K562 (cell line): ENCODE measurements around the gene SARS1. TPM values are rescaled to one million over a fixed set of nuclear protein-coding genes. Genes with fewer than 3 reads are reported as not detected.
A peak's percentile ranks its signal among the peaks of the same experiment; 100 is the strongest.

ENCODE experiments used
- ATAC-seq: fragments of 200-7000 bp; cut with Tn5 transposase; 3 replicates; pipeline ENCODE4 v1.9.1; 2020; ENCODE audit warnings: moderate library complexity
- BruUV-seq: library from RNA; stranded (reverse); fragments of 400-500 nt; replicated peaks from 2 replicates; lab custom pipeline; 2021; lab: Mats Ljungman, UMichigan
- CTCF ChIA-PET: fragments of 300-600 bp; formaldehyde crosslinking; extraction: SDS; loops from one replicate; lab custom pipeline; 2021; ENCODE audit warnings: low intra/inter-chr PET ratio; lab: Yijun Ruan, JAX
- POLR2A ChIA-PET: fragments of 300-600, 350-650 bp; sonication (Branson Sonifier 250); formaldehyde crosslinking; extraction: SDS; loops from one replicate; lab custom pipeline; 2021; ENCODE audit warnings: antibody characterized with exemption, inconsistent platforms; lab: Yijun Ruan, JAX
- DNase-seq, 4 experiments: peaks; one replicate each; pipeline versions ENCODE4 v3.0.0 to v3.0.0-alpha.2; 2011 to 2018; ENCODE audit warnings: low spot score in 3 of 4, mixed read lengths in 3 of 4; ENCODE audit errors: extremely low read depth in 1 of 4
- FAIRE-seq: peaks from 2 replicates; lab custom pipeline; 2011; peaks lifted over from hg19 to GRCh38; lab: Jason Lieb, UNC
- H2AFZ ChIP-seq: 2 replicates; pipeline ENCODE4 v1.6.0; 2011; ENCODE audit warnings: low read depth, low read length, control low read depth, inconsistent platforms
- H3K27ac ChIP-seq: fragments of 200-600 bp; 3 replicates; pipeline ENCODE4 v1.8.0; 2011; ENCODE audit warnings: low read depth, mild to moderate bottlenecking, control low read depth, inconsistent platforms, low read length, moderate library complexity, mixed read lengths; ENCODE audit errors: extremely low read depth
- H3K27me3 ChIP-seq, 2 experiments: fragments of 300-600 bp in 1 of 2; 2 replicates in 1 of 2; 3 replicates in 1 of 2; pipeline versions ENCODE4 v1.6.0 to v1.8.0; 2011; ENCODE audit warnings: inconsistent platforms in 2 of 2, low read length in 2 of 2, mild to moderate bottlenecking in 1 of 2, mixed read lengths in 1 of 2, moderate library complexity in 1 of 2; ENCODE audit not compliant: control insufficient read depth in 2 of 2, insufficient read depth in 2 of 2
- H3K36me3 ChIP-seq: fragments of 300-600 bp; 3 replicates; pipeline ENCODE4 v1.8.0; 2011; ENCODE audit warnings: mild to moderate bottlenecking, low read length, inconsistent platforms; ENCODE audit not compliant: control insufficient read depth, insufficient read depth
- H3K4me1 ChIP-seq, 2 experiments: fragments of 200-600 bp in 1 of 2; replicated peaks in 1 of 2; 2 replicates in 1 of 2; 3 replicates in 1 of 2; pipeline versions ENCODE4 v1.5.1 to v1.8.0; 2011; ENCODE audit warnings: inconsistent platforms in 2 of 2, low read length in 2 of 2, mild to moderate bottlenecking in 1 of 2, mixed read lengths in 1 of 2, moderate library complexity in 1 of 2; ENCODE audit not compliant: control insufficient read depth in 2 of 2, insufficient read depth in 2 of 2
- H3K4me2 ChIP-seq: 2 replicates; pipeline ENCODE4 v1.6.1; 2011; ENCODE audit warnings: low read length, control low read depth, inconsistent platforms, mixed read lengths; ENCODE audit not compliant: insufficient read depth
- H3K4me3 ChIP-seq: fragments of 200-600 bp; sonication (generic), shearing (Covaris generic); 2 replicates; pipeline ENCODE4 v1.5.1; 2016; ENCODE audit warnings: control low read depth, inconsistent platforms
- H3K79me2 ChIP-seq: fragments of 200-600 bp; 3 replicates; pipeline ENCODE4 v1.8.0; 2011; ENCODE audit warnings: low read length, inconsistent platforms; ENCODE audit not compliant: control insufficient read depth, insufficient read depth
- H3K9ac ChIP-seq, 2 experiments: 2 replicates each; pipeline versions ENCODE4 v1.6.0 to v1.6.1; 2011; ENCODE audit warnings: low read depth in 2 of 2, low read length in 2 of 2, control low read depth in 1 of 2, inconsistent platforms in 1 of 2, mild to moderate bottlenecking in 1 of 2, mixed read lengths in 1 of 2; ENCODE audit not compliant: insufficient read depth in 1 of 2
- H3K9me1 ChIP-seq: one replicate; pipeline ENCODE4 v1.6.0; 2011; ENCODE audit warnings: inconsistent platforms, mild to moderate bottlenecking, low read length, moderate library complexity; ENCODE audit not compliant: control insufficient read depth, insufficient read depth
- H3K9me3 ChIP-seq: replicated peaks from 2 replicates; pipeline ENCODE4 v1.5.1; 2011; ENCODE audit warnings: low read depth, low read length, inconsistent platforms; ENCODE audit not compliant: control insufficient read depth, insufficient read depth
- H4K20me1 ChIP-seq: replicated peaks from 2 replicates; pipeline ENCODE4 v1.6.1; 2011; ENCODE audit warnings: low read length, inconsistent platforms, mixed read lengths; ENCODE audit not compliant: control insufficient read depth, insufficient read depth
- CREM ChIP-seq: IDR thresholded peaks from 2 replicates; pipeline ENCODE4 v1.6.1; 2014; ENCODE audit warnings: antibody characterized with exemption, low read depth
- DACH1 ChIP-seq: fragments of 450-650 bp; IDR thresholded peaks from 2 replicates; pipeline ENCODE4 v1.6.1; 2018; ENCODE audit not compliant: partially characterized antibody
- LARP7 ChIP-seq: fragments of 450-650 bp; IDR thresholded peaks from 2 replicates; pipeline ENCODE4 v1.6.1; 2016
- MAFF ChIP-seq: IDR thresholded peaks from 2 replicates; pipeline ENCODE4 v1.6.1; 2012; ENCODE audit warnings: low read length, improper control_type of control experiment
- MAFG ChIP-seq: fragments of 450-650 bp; conservative IDR thresholded peaks from 2 replicates; pipeline ENCODE4 v1.6.1; 2016; ENCODE audit warnings: missing genetic modification characterization, missing compliant biosample characterization
- MAFK ChIP-seq: IDR thresholded peaks from 2 replicates; pipeline ENCODE4 v1.6.1; 2011; ENCODE audit warnings: low read length, improper control_type of control experiment
- NFE2 ChIP-seq: IDR thresholded peaks from 2 replicates; pipeline ENCODE4 v1.6.1; 2014; ENCODE audit warnings: antibody characterized with exemption, low read depth
- NFE2L1 ChIP-seq: fragments of 450-650 bp; IDR thresholded peaks from 2 replicates; pipeline ENCODE4 v1.6.1; 2016; ENCODE audit warnings: missing genetic modification characterization, low read depth, mild to moderate bottlenecking, missing compliant biosample characterization, moderate library complexity, borderline replicate concordance
- RBM34 ChIP-seq: fragments of 200-400 bp; formaldehyde crosslinking; IDR thresholded peaks from 2 replicates; pipeline ENCODE4 v1.6.1; 2018; ENCODE audit warnings: low read length, borderline replicate concordance; ENCODE audit not compliant: insufficient read depth
- SMARCE1 ChIP-seq: fragments of 450-650 bp; IDR thresholded peaks from 2 replicates; pipeline ENCODE4 v1.7.1; 2016; ENCODE audit warnings: mild to moderate bottlenecking
- ZFP1 ChIP-seq: fragments of 450-650 bp; formaldehyde crosslinking; IDR thresholded peaks from 2 replicates; pipeline ENCODE4 v1.4.0; 2020; ENCODE audit warnings: mild to moderate bottlenecking, mixed read lengths
- ZNF197 ChIP-seq: fragments of 200-800 bp; sonication (Bioruptor generic); IDR thresholded peaks from 2 replicates; pipeline ENCODE4 v1.6.1; 2016; ENCODE audit warnings: low read depth, missing genetic modification characterization, missing compliant biosample characterization
- WGBS: fragments of 100-300 bp; shearing (Covaris generic); methylation state at CpG from one replicate; pipeline ENCODE4 v1.1.6; 2016; ENCODE audit warnings: low coverage, mixed read lengths; ENCODE audit not compliant: insufficient coverage; ENCODE audit errors: missing lambda C conversion rate; 5-methylcytosine and 5-hydroxymethylcytosine counted together
- in situ Hi-C: fragments of 300-500 bp; cut with MboI; formaldehyde crosslinking; loops from 4 replicates; pipeline ENCODE4 v1.15.0; 2018; ENCODE audit warnings: inconsistent platforms, mixed read lengths
- intact Hi-C: fragments of 100-400 bp; cut with micrococcal nuclease; formaldehyde crosslinking; loops from 2 replicates; pipeline ENCODE4 v1.14.2; 2022
- polyA plus RNA-seq, 8 experiments: library from polyadenylated mRNA; depleted of rRNA in 4 of 8; stranded (reverse) in 5 of 8; unstranded in 3 of 8; fragments of >200 nt; fragmentation: Nextera tagmentation in 2 of 8; fragmentation: Illumina TruSeq in 1 of 8; extraction: Ambion mirVana in 2 of 8; extraction: Trizol in 1 of 8; gene quantifications; 2 replicates each; pipeline versions ENCODE4 v1.2.1 to v1.2.3, GENCODE V29; 2011 to 2014; ENCODE audit warnings: inconsistent platforms in 1 of 8, missing spikeins in 1 of 8
- total RNA-seq, 7 experiments: library from RNA; depleted of rRNA in 6 of 7; stranded (reverse); fragments of >200 nt in 6 of 7; fragmentation: Illumina TruSeq in 2 of 7; extraction: Trizol in 2 of 7; gene quantifications; 2 replicates each; pipeline versions ENCODE4 v1.2.1 to v1.2.3, GENCODE V29; 2011 to 2021; ENCODE audit warnings: low replicate concordance in 1 of 7
- TF ChIP-seq, protein P1 (sequence below): fragments of 450-650 bp; IDR thresholded peaks from 2 replicates; pipeline ENCODE4 v1.6.1; 2017; ENCODE audit warnings: antibody characterized with exemption, mild to moderate bottlenecking
- TF ChIP-seq, protein P2 (sequence below): sonication (generic); formaldehyde crosslinking; IDR thresholded peaks from 2 replicates; pipeline ENCODE4 v1.8.0; 2022; ENCODE audit warnings: missing genetic modification reagents, mild to moderate bottlenecking, borderline replicate concordance
- TF ChIP-seq, protein P3 (sequence below): fragments of 250-450 bp; sonication (Bioruptor Pico); IDR thresholded peaks from 2 replicates; pipeline ENCODE4 v1.6.1; 2021; ENCODE audit warnings: mild to moderate bottlenecking
- TF ChIP-seq, protein P4 (sequence below): sonication (generic); formaldehyde crosslinking; IDR thresholded peaks from 2 replicates; pipeline ENCODE4 v1.8.0; 2022; ENCODE audit warnings: missing genetic modification reagents, mild to moderate bottlenecking, moderate library complexity, borderline replicate concordance

SARS1 gene
- total and polyA plus RNA-seq, 9 of the 15 experiments (the other 6 are each of a cell fraction or from before 2014, with no cell fraction given), result 221 to 623 (median 254) TPM

DNA sequence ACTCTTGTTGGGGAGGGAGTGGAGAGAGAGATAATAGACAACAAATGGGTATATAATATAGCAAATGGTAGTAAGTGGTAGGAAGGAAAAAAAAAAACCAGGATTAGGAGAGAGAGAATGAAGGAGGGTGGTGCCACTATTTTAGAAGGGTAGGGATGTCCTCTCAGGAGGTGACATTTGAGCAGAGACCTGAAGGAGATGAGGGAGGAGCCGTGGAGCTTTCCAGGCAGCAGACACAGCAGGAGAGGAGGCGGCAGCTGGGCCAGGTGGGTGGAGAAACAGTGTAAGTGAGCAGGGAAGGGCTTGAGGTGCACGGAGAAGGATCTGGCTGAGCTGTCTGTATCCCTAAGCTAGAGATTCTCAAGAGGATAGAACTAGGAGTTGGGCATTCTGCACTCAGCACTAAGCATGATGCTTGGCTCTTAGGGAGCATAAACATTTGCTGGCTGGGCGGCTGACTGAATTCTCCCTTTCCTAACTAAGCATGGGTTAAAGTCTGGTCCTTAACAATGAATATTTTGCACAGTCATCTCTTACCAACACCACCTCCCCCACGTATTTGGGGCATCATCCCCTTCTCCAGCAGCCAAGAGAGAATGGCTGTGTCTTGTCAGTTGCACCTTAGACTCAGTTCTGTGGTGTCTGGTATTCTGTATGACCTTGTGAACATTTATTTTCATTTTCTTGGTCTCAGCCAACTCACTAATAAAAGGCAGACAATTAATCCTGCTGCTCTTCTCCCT, 27.6 kb upstream of the SARS1 start:
- ATAC-seq (peak; percentile 58), DNase-seq (peak in 1 of 4 experiments; percentile 71), FAIRE-seq (peak; percentile 48)
- intact Hi-C loops (no loop called here), in situ Hi-C loops (no loop called here)
- POLR2A ChIA-PET, result interaction anchor here (0.6 to 2.0 kb wide), 4 partner anchors 11 to 1688 kb away, joined by 3 to 13 read pairs (median 4); partner anchors contain the start of gene SARS1
- Histone ChIP-seq H3K4me2 (peak overlapping the region; percentile 58), H3K4me3 (no peak overlapping the region), H3K27ac (no peak overlapping the region; the same call in 2 of the 3 replicates), H3K9ac (peak overlapping the region; percentile 21 to 82; a peak in 2 of 4 replicates), H3K4me1 (peaks cover 39% of the 10 kb centered on the region in 2 experiments), H3K27me3 (no peaks in the 10 kb centered on the region), H3K9me3 (no peaks in the 10 kb centered on the region), H2AFZ (peak overlapping the region; percentile 68), H3K9me1 (no peaks in the 10 kb centered on the region), H3K36me3 (no peaks in the 10 kb centered on the region), H4K20me1 (no peaks in the 10 kb centered on the region), H3K79me2 (no peaks in the 10 kb centered on the region)
- no TSS peak for BruUV-seq
- CTCF ChIA-PET, result no interaction called here
- WGBS, result 11% methylated on average over 5 of the region's 5 CpGs
- TF ChIP-seq NFE2 (peak; percentile 88), CREM (no peak), ZFP1 (CRISPR knock-in tag) (no peak), MAFF (peak; percentile 77), MAFK (peak; percentile 40; the same call in 1 of the 2 replicates), SMARCE1 (no peak), DACH1 (peak; percentile 4), NFE2L1 (peak; percentile 46; the same call in 1 of the 2 replicates), LARP7 (peak; percentile 75; the same call in 1 of the 2 replicates), RBM34 (no peak), ZNF197 (CRISPR knock-in tag) (no peak), MAFG (tag) (peak; percentile 90)
- TF ChIP-seq, protein P1, sequence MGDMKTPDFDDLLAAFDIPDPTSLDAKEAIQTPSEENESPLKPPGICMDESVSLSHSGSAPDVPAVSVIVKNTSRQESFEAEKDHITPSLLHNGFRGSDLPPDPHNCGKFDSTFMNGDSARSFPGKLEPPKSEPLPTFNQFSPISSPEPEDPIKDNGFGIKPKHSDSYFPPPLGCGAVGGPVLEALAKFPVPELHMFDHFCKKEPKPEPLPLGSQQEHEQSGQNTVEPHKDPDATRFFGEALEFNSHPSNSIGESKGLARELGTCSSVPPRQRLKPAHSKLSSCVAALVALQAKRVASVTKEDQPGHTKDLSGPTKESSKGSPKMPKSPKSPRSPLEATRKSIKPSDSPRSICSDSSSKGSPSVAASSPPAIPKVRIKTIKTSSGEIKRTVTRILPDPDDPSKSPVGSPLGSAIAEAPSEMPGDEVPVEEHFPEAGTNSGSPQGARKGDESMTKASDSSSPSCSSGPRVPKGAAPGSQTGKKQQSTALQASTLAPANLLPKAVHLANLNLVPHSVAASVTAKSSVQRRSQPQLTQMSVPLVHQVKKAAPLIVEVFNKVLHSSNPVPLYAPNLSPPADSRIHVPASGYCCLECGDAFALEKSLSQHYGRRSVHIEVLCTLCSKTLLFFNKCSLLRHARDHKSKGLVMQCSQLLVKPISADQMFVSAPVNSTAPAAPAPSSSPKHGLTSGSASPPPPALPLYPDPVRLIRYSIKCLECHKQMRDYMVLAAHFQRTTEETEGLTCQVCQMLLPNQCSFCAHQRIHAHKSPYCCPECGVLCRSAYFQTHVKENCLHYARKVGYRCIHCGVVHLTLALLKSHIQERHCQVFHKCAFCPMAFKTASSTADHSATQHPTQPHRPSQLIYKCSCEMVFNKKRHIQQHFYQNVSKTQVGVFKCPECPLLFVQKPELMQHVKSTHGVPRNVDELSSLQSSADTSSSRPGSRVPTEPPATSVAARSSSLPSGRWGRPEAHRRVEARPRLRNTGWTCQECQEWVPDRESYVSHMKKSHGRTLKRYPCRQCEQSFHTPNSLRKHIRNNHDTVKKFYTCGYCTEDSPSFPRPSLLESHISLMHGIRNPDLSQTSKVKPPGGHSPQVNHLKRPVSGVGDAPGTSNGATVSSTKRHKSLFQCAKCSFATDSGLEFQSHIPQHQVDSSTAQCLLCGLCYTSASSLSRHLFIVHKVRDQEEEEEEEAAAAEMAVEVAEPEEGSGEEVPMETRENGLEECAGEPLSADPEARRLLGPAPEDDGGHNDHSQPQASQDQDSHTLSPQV, result no peak
- TF ChIP-seq, protein P2, sequence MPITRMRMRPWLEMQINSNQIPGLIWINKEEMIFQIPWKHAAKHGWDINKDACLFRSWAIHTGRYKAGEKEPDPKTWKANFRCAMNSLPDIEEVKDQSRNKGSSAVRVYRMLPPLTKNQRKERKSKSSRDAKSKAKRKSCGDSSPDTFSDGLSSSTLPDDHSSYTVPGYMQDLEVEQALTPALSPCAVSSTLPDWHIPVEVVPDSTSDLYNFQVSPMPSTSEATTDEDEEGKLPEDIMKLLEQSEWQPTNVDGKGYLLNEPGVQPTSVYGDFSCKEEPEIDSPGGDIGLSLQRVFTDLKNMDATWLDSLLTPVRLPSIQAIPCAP (CRISPR knock-in tag), result no peak
- TF ChIP-seq, protein P3, sequence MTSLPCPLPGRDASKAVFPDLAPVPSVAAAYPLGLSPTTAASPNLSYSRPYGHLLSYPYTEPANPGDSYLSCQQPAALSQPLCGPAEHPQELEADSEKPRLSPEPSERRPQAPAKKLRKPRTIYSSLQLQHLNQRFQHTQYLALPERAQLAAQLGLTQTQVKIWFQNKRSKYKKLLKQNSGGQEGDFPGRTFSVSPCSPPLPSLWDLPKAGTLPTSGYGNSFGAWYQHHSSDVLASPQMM (CRISPR knock-in tag), result no peak
- TF ChIP-seq, protein P4, sequence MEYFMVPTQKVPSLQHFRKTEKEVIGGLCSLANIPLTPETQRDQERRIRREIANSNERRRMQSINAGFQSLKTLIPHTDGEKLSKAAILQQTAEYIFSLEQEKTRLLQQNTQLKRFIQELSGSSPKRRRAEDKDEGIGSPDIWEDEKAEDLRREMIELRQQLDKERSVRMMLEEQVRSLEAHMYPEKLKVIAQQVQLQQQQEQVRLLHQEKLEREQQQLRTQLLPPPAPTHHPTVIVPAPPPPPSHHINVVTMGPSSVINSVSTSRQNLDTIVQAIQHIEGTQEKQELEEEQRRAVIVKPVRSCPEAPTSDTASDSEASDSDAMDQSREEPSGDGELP, result 0 out of 2 replicates have a peak, but pooled peaks have one; percentile 3
